Esophagus squamous epithelium (tissue), 4 donors: ENCODE measurements around the gene GPR18.

Experiments used
- CTCF ChIP-seq, 6 experiments: fragments of 450-650 bp in 4 of 6; fragments of 200-600 bp in 2 of 6; sonication (generic) in 2 of 6; IDR thresholded peaks; one replicate each; pipeline ENCODE4 v1.5.1; 2016 to 2019; ENCODE audit warnings: antibody characterized with exemption in 6 of 6, mild to moderate bottlenecking in 4 of 6, moderate library complexity in 4 of 6
- POLR2A ChIP-seq, 4 donors: fragments of 450-650 bp; IDR thresholded peaks; one replicate each; pipeline ENCODE4 v1.6.1; 2017; ENCODE audit warnings: antibody characterized with exemption in 4 of 4, mild to moderate bottlenecking in 4 of 4, moderate library complexity in 3 of 4

GRCh38 chr13:99256283-99256682, 1.9 kb downstream of the GPR18 start:
- TF ChIP-seq CTCF (IDR thresholded peaks at IDR 0.05) (no peak), POLR2A (IDR thresholded peaks at IDR 0.05) (no peak)
